HCT116 (cell line): ENCODE data around the gene IRF2BP1. TPM values are rescaled to one million over a fixed set of nuclear protein-coding genes. Genes with fewer than 3 reads are reported as not detected.

Experiments used
- ATAC-seq: fragments of 200-7000 bp; cut with Tn5 transposase; 2 replicates; pipeline ENCODE4 v1.9.1; 2020; ENCODE audit warnings: mild to moderate bottlenecking, moderate library complexity
- BruUV-seq: library from RNA; stranded (reverse); fragments of 400-500 nt; replicated peaks from 2 replicates; lab custom pipeline; 2021; lab: Mats Ljungman, UMichigan
- CTCF ChIA-PET: fragments of 300-600 bp; sonication (Branson Sonifier 250); formaldehyde crosslinking; loops from one replicate; lab custom pipeline; 2021; ENCODE audit warnings: antibody characterized with exemption; lab: Charles Lee
- POLR2A ChIA-PET: fragments of 300-600, 350-600 bp; sonication (Branson Sonifier 250); formaldehyde crosslinking; loops from one replicate; lab custom pipeline; 2021; ENCODE audit warnings: antibody characterized with exemption; lab: Charles Lee
- RAD21 ChIA-PET, 2 experiments: fragments of 300-600 bp; sonication (Branson Sonifier 250); formaldehyde crosslinking; loops; one replicate each; lab custom pipeline; 2023; ENCODE audit warnings: low total read pairs in 2 of 2; ENCODE audit not compliant: uncharacterized antibody in 2 of 2, unreplicated experiment in 2 of 2, low non-redundant PET in 1 of 2; lab: Charles Lee
- DNase-seq: peaks from one replicate; pipeline ENCODE4 v3.0.0-alpha.2; 2010; ENCODE audit warnings: low read depth, low spot score
- H2AFZ ChIP-seq: fragments of 200-600 bp; shearing (Covaris generic), sonication (generic); 2 replicates; pipeline ENCODE4 v1.6.1; 2017; ENCODE audit warnings: low read depth, mixed run types, mixed read lengths, antibody characterized with exemption, low read length; ENCODE audit not compliant: poor library complexity, severe bottlenecking
- H3K27ac ChIP-seq: 2 replicates; pipeline ENCODE4 v1.5.1; 2012; ENCODE audit warnings: low read depth, low read length
- H3K27me3 ChIP-seq: fragments of 200-600 bp; sonication (generic); 2 replicates; pipeline ENCODE4 v1.6.1; 2016; ENCODE audit warnings: mixed run types, low read length, mixed read lengths; ENCODE audit not compliant: insufficient read depth
- H3K36me3 ChIP-seq, 2 experiments: fragments of 200-500 bp in 1 of 2; fragments of 200-600 bp in 1 of 2; sonication (Bioruptor generic) in 1 of 2; sonication (generic) in 1 of 2; 2 replicates each; pipeline versions ENCODE4 v1.5.1 to v1.6.1; 2014 to 2016; ENCODE audit warnings: low read length in 2 of 2, inconsistent platforms in 1 of 2, mixed read lengths in 1 of 2, mixed run types in 1 of 2; ENCODE audit not compliant: insufficient read depth in 2 of 2, control insufficient read depth in 1 of 2
- H3K4me1 ChIP-seq, 2 experiments: fragments of 200-600 bp in 1 of 2; sonication (generic) in 1 of 2; 2 replicates each; pipeline versions ENCODE4 v1.5.1 to v1.6.1; 2012 to 2017; ENCODE audit warnings: low read length in 2 of 2, inconsistent platforms in 1 of 2, mild to moderate bottlenecking in 1 of 2, mixed read lengths in 1 of 2, mixed run types in 1 of 2, moderate library complexity in 1 of 2; ENCODE audit not compliant: insufficient read depth in 2 of 2, control insufficient read depth in 1 of 2
- H3K4me2 ChIP-seq: fragments of 200-600 bp; sonication (generic); 2 replicates; pipeline ENCODE4 v1.6.1; 2017; ENCODE audit warnings: mixed run types, low read length, mixed read lengths
- H3K4me3 ChIP-seq, 2 experiments: fragments of 200-600 bp in 1 of 2; sonication (generic) in 1 of 2; replicated peaks in 1 of 2; 2 replicates each; pipeline ENCODE4 v1.5.1; 2011 to 2016; ENCODE audit warnings: low read length in 2 of 2, control low read depth in 1 of 2, low read depth in 1 of 2, mild to moderate bottlenecking in 1 of 2, mixed read lengths in 1 of 2, mixed run types in 1 of 2
- H3K79me2 ChIP-seq: fragments of 200-600 bp; sonication (generic); 2 replicates; pipeline ENCODE4 v1.6.1; 2017; ENCODE audit warnings: mild to moderate bottlenecking, mixed run types, low read length, moderate library complexity, mixed read lengths; ENCODE audit not compliant: insufficient read depth
- H3K9ac ChIP-seq: fragments of 200-600 bp; sonication (generic); 2 replicates; pipeline ENCODE4 v1.6.1; 2016; ENCODE audit warnings: low read length, mixed read lengths
- H3K9me2 ChIP-seq: fragments of 200-600 bp; sonication (generic), shearing (Covaris generic); 2 replicates; pipeline ENCODE4 v1.6.1; 2017; ENCODE audit warnings: mixed run types, mild to moderate bottlenecking, moderate library complexity; ENCODE audit not compliant: insufficient read depth
- H3K9me3 ChIP-seq, 2 experiments: fragments of 200-500 bp in 1 of 2; fragments of 200-600 bp in 1 of 2; sonication (Bioruptor generic) in 1 of 2; sonication (generic) in 1 of 2; 2 replicates each; pipeline ENCODE4 v1.6.1; 2014 to 2017; ENCODE audit warnings: low read length in 2 of 2, mixed read lengths in 2 of 2, inconsistent platforms in 1 of 2, low read depth in 1 of 2, mild to moderate bottlenecking in 1 of 2, mixed run types in 1 of 2, moderate library complexity in 1 of 2; ENCODE audit not compliant: control insufficient read depth in 1 of 2, insufficient read depth in 1 of 2
- H4K20me1 ChIP-seq: fragments of 200-600 bp; sonication (generic), shearing (Covaris generic); 2 replicates; pipeline ENCODE4 v1.6.1; 2017; ENCODE audit warnings: mixed run types, mild to moderate bottlenecking, moderate library complexity; ENCODE audit not compliant: insufficient read depth
- EGR1 ChIP-seq: IDR thresholded peaks from 2 replicates; pipeline ENCODE4 v1.6.1; 2012; ENCODE audit warnings: low read depth
- ELF1 ChIP-seq: IDR thresholded peaks from 2 replicates; pipeline ENCODE4 v1.6.1; 2012; ENCODE audit warnings: low read depth, borderline replicate concordance
- FOSL1 ChIP-seq: IDR thresholded peaks from 2 replicates; pipeline ENCODE4 v1.6.1; 2012; ENCODE audit warnings: low read depth
- POLR2A ChIP-seq: IDR thresholded peaks from 2 replicates; pipeline ENCODE4 v1.7.0; 2011; ENCODE audit warnings: borderline replicate concordance; ENCODE audit not compliant: insufficient read depth, insufficient read length; ENCODE audit errors: extremely low read depth
- POLR2AphosphoS5 ChIP-seq: IDR thresholded peaks from 2 replicates; pipeline ENCODE4 v1.6.1; 2011; ENCODE audit warnings: mild to moderate bottlenecking, low read depth, low read length, moderate library complexity
- RAD21 ChIP-seq: IDR thresholded peaks from 2 replicates; pipeline ENCODE4 v1.6.1; 2012; ENCODE audit warnings: low read depth, mild to moderate bottlenecking
- SIN3A ChIP-seq: IDR thresholded peaks from 2 replicates; pipeline ENCODE4 v1.6.1; 2012; ENCODE audit warnings: low read depth
- SRF ChIP-seq: IDR thresholded peaks from 2 replicates; pipeline ENCODE4 v1.6.1; 2012; ENCODE audit warnings: low read depth
- TCF7L2 ChIP-seq: IDR thresholded peaks from 2 replicates; pipeline ENCODE4 v1.7.0; 2011; ENCODE audit warnings: borderline replicate concordance, inconsistent platforms; ENCODE audit not compliant: insufficient read depth, insufficient read length; ENCODE audit errors: extremely low read depth
- ZNF274 ChIP-seq: fragments of 200-500 bp; sonication (Bioruptor generic); IDR thresholded peaks from 2 replicates; pipeline ENCODE4 v1.6.1; 2014; ENCODE audit warnings: mild to moderate bottlenecking, low read depth, low read length, inconsistent platforms
- intact Hi-C: fragments of 100-400 bp; cut with micrococcal nuclease; formaldehyde crosslinking; loops from 2 replicates; pipeline ENCODE4 v1.10.0; 2022
- total RNA-seq: library from RNA; stranded (reverse); gene quantifications from one replicate; pipeline ENCODE4 v1.2.1, GENCODE V29; 2021; ENCODE audit not compliant: unreplicated experiment
- TF ChIP-seq, protein P1 (sequence below): IDR thresholded peaks from 2 replicates; pipeline ENCODE4 v1.6.1; 2012; ENCODE audit warnings: low read depth
- TF ChIP-seq, protein P2 (sequence below): IDR thresholded peaks from 2 replicates; pipeline ENCODE4 v1.6.1; 2012
- TF ChIP-seq, protein P3 (sequence below): IDR thresholded peaks from 2 replicates; pipeline ENCODE4 v1.6.1; 2012
- TF ChIP-seq, protein P4 (sequence below): IDR thresholded peaks from 2 replicates; pipeline ENCODE4 v1.6.1; 2011; ENCODE audit warnings: mild to moderate bottlenecking, low read length, moderate library complexity; ENCODE audit not compliant: insufficient replicate concordance; ENCODE audit errors: extremely low read depth

Gene IRF2BP1
- total RNA-seq, 1 experiment from 2014 or later = 33.9 TPM

DNA sequence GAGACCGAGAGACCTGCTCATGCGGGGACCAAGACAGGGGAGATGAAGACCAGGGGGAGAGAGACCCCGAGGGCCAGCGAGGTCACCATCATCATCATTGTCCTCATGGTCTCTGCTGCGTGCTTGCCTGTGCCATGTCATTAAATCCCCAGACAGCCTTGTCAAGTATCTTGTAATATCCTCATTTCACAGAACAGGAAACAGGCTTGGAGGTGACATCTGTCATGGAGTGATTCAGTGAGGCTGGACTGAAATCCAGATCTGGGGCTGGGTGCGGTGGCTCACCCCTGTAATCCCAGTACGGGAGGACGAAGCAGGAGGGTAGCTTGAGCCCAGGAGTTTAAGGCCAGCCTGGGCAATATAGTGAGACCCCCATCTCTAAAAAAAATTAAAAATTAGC lies 34.5 kb upstream of the IRF2BP1 start:
- POLR2A ChIA-PET = no interaction called here

DNA sequence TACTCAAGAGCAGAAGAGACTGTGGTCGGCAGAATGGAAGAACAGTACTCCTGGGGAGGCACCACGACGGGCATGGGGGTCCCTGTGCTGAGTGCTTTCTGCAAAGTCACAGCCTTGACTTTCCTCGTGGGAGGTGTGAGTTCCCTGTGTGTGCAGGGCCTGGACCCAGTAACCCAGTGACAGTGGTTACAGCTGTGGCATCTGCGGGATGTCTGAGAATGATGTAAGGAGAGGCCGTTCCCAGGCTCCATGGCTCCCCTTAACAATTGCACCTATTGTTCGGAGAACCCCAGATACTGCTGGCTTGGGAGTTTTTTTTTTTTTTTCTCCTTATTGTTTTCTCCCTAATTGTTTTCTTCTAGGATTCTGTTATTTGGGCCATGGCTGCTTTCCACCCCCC lies 33.7 kb upstream of the IRF2BP1 start:
- Histone ChIP-seq H3K27me3 (no peaks in the 10 kb centered on the region), H3K9me3 (no peaks in the 10 kb centered on the region), H3K79me2 (no peaks in the 10 kb centered on the region), H3K4me2 (no peak overlapping the region), H3K4me1 (peaks cover 10% of the 10 kb centered on the region in 2 experiments), H4K20me1 (no peaks in the 10 kb centered on the region), H3K9me2 (no peaks in the 10 kb centered on the region), H3K27ac (no peak overlapping the region), H3K36me3 (no peaks in the 10 kb centered on the region), H2AFZ (no peak overlapping the region), H3K4me3 (no peak overlapping the region), H3K9ac (no peak overlapping the region)
- CTCF ChIA-PET = interaction anchor here (0.7 kb wide), 1 partner anchor 475 kb away, joined by 4 read pairs; no protein-coding TSS in a partner anchor
- no TSS peak for BruUV-seq
- no peak for DNase-seq
- RAD21 ChIA-PET = no interaction called here
- POLR2A ChIA-PET = no interaction called here
- intact Hi-C loops = no loop called here
- no peak for ATAC-seq
- no peak for TF ChIP-seq EGR1
- TF ChIP-seq RAD21 = no peak
- TF ChIP-seq POLR2AphosphoS5 = no peak
- TF ChIP-seq, protein P1, sequence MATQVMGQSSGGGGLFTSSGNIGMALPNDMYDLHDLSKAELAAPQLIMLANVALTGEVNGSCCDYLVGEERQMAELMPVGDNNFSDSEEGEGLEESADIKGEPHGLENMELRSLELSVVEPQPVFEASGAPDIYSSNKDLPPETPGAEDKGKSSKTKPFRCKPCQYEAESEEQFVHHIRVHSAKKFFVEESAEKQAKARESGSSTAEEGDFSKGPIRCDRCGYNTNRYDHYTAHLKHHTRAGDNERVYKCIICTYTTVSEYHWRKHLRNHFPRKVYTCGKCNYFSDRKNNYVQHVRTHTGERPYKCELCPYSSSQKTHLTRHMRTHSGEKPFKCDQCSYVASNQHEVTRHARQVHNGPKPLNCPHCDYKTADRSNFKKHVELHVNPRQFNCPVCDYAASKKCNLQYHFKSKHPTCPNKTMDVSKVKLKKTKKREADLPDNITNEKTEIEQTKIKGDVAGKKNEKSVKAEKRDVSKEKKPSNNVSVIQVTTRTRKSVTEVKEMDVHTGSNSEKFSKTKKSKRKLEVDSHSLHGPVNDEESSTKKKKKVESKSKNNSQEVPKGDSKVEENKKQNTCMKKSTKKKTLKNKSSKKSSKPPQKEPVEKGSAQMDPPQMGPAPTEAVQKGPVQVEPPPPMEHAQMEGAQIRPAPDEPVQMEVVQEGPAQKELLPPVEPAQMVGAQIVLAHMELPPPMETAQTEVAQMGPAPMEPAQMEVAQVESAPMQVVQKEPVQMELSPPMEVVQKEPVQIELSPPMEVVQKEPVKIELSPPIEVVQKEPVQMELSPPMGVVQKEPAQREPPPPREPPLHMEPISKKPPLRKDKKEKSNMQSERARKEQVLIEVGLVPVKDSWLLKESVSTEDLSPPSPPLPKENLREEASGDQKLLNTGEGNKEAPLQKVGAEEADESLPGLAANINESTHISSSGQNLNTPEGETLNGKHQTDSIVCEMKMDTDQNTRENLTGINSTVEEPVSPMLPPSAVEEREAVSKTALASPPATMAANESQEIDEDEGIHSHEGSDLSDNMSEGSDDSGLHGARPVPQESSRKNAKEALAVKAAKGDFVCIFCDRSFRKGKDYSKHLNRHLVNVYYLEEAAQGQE = no peak
- TF ChIP-seq ELF1 = no peak
- TF ChIP-seq, protein P2, sequence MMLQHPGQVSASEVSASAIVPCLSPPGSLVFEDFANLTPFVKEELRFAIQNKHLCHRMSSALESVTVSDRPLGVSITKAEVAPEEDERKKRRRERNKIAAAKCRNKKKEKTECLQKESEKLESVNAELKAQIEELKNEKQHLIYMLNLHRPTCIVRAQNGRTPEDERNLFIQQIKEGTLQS = no peak
- TF ChIP-seq TCF7L2 = no peak
- TF ChIP-seq POLR2A = no peak
- no peak for TF ChIP-seq FOSL1
- TF ChIP-seq SRF = no peak
- TF ChIP-seq, protein P3, sequence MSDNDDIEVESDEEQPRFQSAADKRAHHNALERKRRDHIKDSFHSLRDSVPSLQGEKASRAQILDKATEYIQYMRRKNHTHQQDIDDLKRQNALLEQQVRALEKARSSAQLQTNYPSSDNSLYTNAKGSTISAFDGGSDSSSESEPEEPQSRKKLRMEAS = no peak
- TF ChIP-seq ZNF274 = no peak
- TF ChIP-seq, protein P4, sequence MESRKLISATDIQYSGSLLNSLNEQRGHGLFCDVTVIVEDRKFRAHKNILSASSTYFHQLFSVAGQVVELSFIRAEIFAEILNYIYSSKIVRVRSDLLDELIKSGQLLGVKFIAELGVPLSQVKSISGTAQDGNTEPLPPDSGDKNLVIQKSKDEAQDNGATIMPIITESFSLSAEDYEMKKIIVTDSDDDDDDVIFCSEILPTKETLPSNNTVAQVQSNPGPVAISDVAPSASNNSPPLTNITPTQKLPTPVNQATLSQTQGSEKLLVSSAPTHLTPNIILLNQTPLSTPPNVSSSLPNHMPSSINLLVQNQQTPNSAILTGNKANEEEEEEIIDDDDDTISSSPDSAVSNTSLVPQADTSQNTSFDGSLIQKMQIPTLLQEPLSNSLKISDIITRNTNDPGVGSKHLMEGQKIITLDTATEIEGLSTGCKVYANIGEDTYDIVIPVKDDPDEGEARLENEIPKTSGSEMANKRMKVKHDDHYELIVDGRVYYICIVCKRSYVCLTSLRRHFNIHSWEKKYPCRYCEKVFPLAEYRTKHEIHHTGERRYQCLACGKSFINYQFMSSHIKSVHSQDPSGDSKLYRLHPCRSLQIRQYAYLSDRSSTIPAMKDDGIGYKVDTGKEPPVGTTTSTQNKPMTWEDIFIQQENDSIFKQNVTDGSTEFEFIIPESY = no peak
- TF ChIP-seq SIN3A = no peak

More for the DNA sequence above, 34.5 kb upstream of the IRF2BP1 start:
- no peaks in the 10 kb centered on the region for H3K9me2 ChIP-seq
- H3K27ac ChIP-seq = no peak overlapping the region
- no peak for DNase-seq
- H3K79me2 ChIP-seq = no peaks in the 10 kb centered on the region
- CTCF ChIA-PET = no interaction called here
- H3K4me3 ChIP-seq = no peak overlapping the region
- ATAC-seq = no peak
- H4K20me1 ChIP-seq = no peaks in the 10 kb centered on the region
- BruUV-seq = no TSS peak
- no peaks in the 10 kb centered on the region for H3K9me3 ChIP-seq
- peaks cover 15 to 16% of the 10 kb centered on the region in 2 experiments for H3K4me1 ChIP-seq
- RAD21 ChIA-PET = no interaction called here
- no peaks in the 10 kb centered on the region for H3K36me3 ChIP-seq
- intact Hi-C loops = no loop called here
- H3K27me3 ChIP-seq = no peaks in the 10 kb centered on the region
- no peak overlapping the region for H3K9ac ChIP-seq
- H3K4me2 ChIP-seq = no peak overlapping the region
- TF ChIP-seq POLR2A = no peak
- no peak for TF ChIP-seq RAD21
- H2AFZ ChIP-seq = no peak overlapping the region
